ENCODE data around the gene CTAG2.
"Not testable (repeated sequence)": the region's sequence is repeated elsewhere in the genome, so short reads cannot be mapped to it uniquely, and the experiment has no call there.

GRCh38 chrX:154653413-154653812, at the start of gene CTAG2:
- not testable (repeated sequence) for TF ChIP-seq CTCF (IDR thresholded peaks at IDR 0.05; ENCODE audit: poor library complexity, severe bottlenecking); TAF1 (IDR thresholded peaks at IDR 0.05; ENCODE audit: low read depth); EP300 (conservative IDR thresholded peaks at IDR 0.05; ENCODE audit: poor library complexity, severe bottlenecking); RAD21 (conservative IDR thresholded peaks at IDR 0.05); MXI1 (conservative IDR thresholded peaks at IDR 0.05; ENCODE audit: poor library complexity, severe bottlenecking)
